HEK293 (cell line): ENCODE data around the gene WNT7B.

ENCODE experiments used
- CTCF ChIA-PET: fragments of 350-600 bp; formaldehyde crosslinking; extraction: SDS; loops from one replicate; lab custom pipeline; 2021; ENCODE audit warnings: antibody characterized with exemption; lab: Yijun Ruan, JAX
- POLR2A ChIA-PET: fragments of 300-600 bp; formaldehyde crosslinking; extraction: SDS; loops from one replicate; lab custom pipeline; 2020; ENCODE audit warnings: antibody characterized with exemption, inconsistent platforms; lab: Yijun Ruan, JAX
- H3K27ac ChIP-seq: fragments of 200-500 bp; sonication (Bioruptor generic); 2 replicates; pipeline ENCODE4 v1.5.1; 2014; ENCODE audit warnings: low read depth, low read length, control low read depth, inconsistent platforms; ENCODE audit errors: extremely low read depth
- H3K36me3 ChIP-seq, 2 experiments: fragments of 200-500 bp in 1 of 2; sonication (Bioruptor generic) in 1 of 2; 1 replicate in 1 of 2; 2 replicates in 1 of 2; pipeline ENCODE4 v1.5.1; 2014 to 2017; ENCODE audit warnings: inconsistent platforms in 2 of 2, low read length in 2 of 2; ENCODE audit not compliant: control insufficient read depth in 2 of 2, insufficient read depth in 1 of 2
- H3K4me1 ChIP-seq: fragments of 200-500 bp; sonication (Bioruptor generic); 2 replicates; pipeline ENCODE4 v1.5.1; 2014; ENCODE audit warnings: mild to moderate bottlenecking, low read length, inconsistent platforms; ENCODE audit not compliant: control insufficient read depth, insufficient read depth
- H3K4me3 ChIP-seq: 2 replicates; pipeline ENCODE4 v1.5.1; 2011; ENCODE audit warnings: low read depth, mild to moderate bottlenecking, control low read depth, low read length, moderate library complexity
- H3K9me3 ChIP-seq: fragments of 200-500 bp; sonication (Bioruptor generic); 2 replicates; pipeline ENCODE4 v1.5.1; 2014; ENCODE audit warnings: low read depth, low read length, inconsistent platforms; ENCODE audit not compliant: control insufficient read depth, insufficient read depth
- BCL6B ChIP-seq: fragments of 450-650 bp; formaldehyde crosslinking; IDR thresholded peaks from 2 replicates; pipeline ENCODE4 v1.5.1; 2017; ENCODE audit warnings: missing biosample characterization, missing genetic modification characterization
- EGR2 ChIP-seq: fragments of 450-650 bp; formaldehyde crosslinking; IDR thresholded peaks from 2 replicates; pipeline ENCODE4 v1.5.1; 2016; ENCODE audit warnings: low read depth, missing biosample characterization, missing genetic modification characterization
- GLI2 ChIP-seq: fragments of 450-650 bp; formaldehyde crosslinking; IDR thresholded peaks from 2 replicates; pipeline ENCODE4; 2017; ENCODE audit warnings: missing biosample characterization, missing genetic modification characterization, low read depth, borderline replicate concordance
- GLIS2 ChIP-seq: fragments of 450-650 bp; formaldehyde crosslinking; IDR thresholded peaks from 2 replicates; pipeline ENCODE4 v1.5.1; 2016; ENCODE audit warnings: missing biosample characterization, missing genetic modification characterization
- MZF1 ChIP-seq: fragments of 450-650 bp; formaldehyde crosslinking; IDR thresholded peaks from 2 replicates; pipeline ENCODE4 v1.5.1; 2017; ENCODE audit warnings: missing biosample characterization, missing genetic modification characterization, borderline replicate concordance
- PRDM1 ChIP-seq: fragments of 450-650 bp; formaldehyde crosslinking; IDR thresholded peaks from 2 replicates; pipeline ENCODE4; 2016; ENCODE audit warnings: missing biosample characterization, missing genetic modification characterization
- RBAK ChIP-seq: fragments of 450-650 bp; formaldehyde crosslinking; IDR thresholded peaks from 2 replicates; pipeline ENCODE4 v1.5.1; 2016; ENCODE audit warnings: missing biosample characterization, missing genetic modification characterization
- ZBTB44 ChIP-seq: fragments of 450-650 bp; IDR thresholded peaks from 2 replicates; pipeline ENCODE4 v1.5.1; 2018; ENCODE audit warnings: missing biosample characterization, mild to moderate bottlenecking, missing genetic modification characterization
- ZNF140 ChIP-seq: fragments of 450-650 bp; formaldehyde crosslinking; IDR thresholded peaks from 2 replicates; pipeline ENCODE4 v1.5.1; 2016; ENCODE audit warnings: missing biosample characterization, missing genetic modification characterization
- ZNF16 ChIP-seq: fragments of 450-650 bp; formaldehyde crosslinking; IDR thresholded peaks from 2 replicates; pipeline ENCODE4 v1.5.1; 2016; ENCODE audit warnings: low read depth, missing biosample characterization, missing genetic modification characterization
- ZNF2 ChIP-seq: fragments of 450-650 bp; formaldehyde crosslinking; IDR thresholded peaks from 2 replicates; pipeline ENCODE4 v1.5.1; 2016; ENCODE audit warnings: missing biosample characterization, missing genetic modification characterization
- ZNF223 ChIP-seq: fragments of 450-650 bp; formaldehyde crosslinking; IDR thresholded peaks from 2 replicates; pipeline ENCODE4 v1.5.1; 2016; ENCODE audit warnings: missing biosample characterization, missing genetic modification characterization
- ZNF335 ChIP-seq: fragments of 450-650 bp; formaldehyde crosslinking; conservative IDR thresholded peaks from 2 replicates; pipeline ENCODE4 v1.5.1; 2016; ENCODE audit warnings: missing biosample characterization, missing genetic modification characterization
- ZNF558 ChIP-seq: fragments of 450-650 bp; formaldehyde crosslinking; IDR thresholded peaks from 2 replicates; pipeline ENCODE4 v1.5.1; 2016; ENCODE audit warnings: missing biosample characterization, missing genetic modification characterization
- ZNF623 ChIP-seq: fragments of 450-650 bp; formaldehyde crosslinking; IDR thresholded peaks from 2 replicates; pipeline ENCODE4 v1.5.1; 2016; ENCODE audit warnings: missing biosample characterization, missing genetic modification characterization
- ZNF639 ChIP-seq: fragments of 450-650 bp; formaldehyde crosslinking; IDR thresholded peaks from 2 replicates; pipeline ENCODE4 v1.5.1; 2016; ENCODE audit warnings: missing biosample characterization, missing genetic modification characterization
- ZNF645 ChIP-seq: fragments of 450-650 bp; formaldehyde crosslinking; IDR thresholded peaks from 2 replicates; pipeline ENCODE4; 2016; ENCODE audit warnings: missing biosample characterization, missing genetic modification characterization
- ZNF658 ChIP-seq: fragments of 450-650 bp; formaldehyde crosslinking; IDR thresholded peaks from 2 replicates; pipeline ENCODE4; 2016; ENCODE audit warnings: missing biosample characterization, missing genetic modification characterization
- ZNF677 ChIP-seq: fragments of 450-650 bp; IDR thresholded peaks from 2 replicates; pipeline ENCODE4 v1.5.0; 2018; ENCODE audit warnings: missing biosample characterization, mild to moderate bottlenecking, missing genetic modification characterization, moderate library complexity
- ZNF791 ChIP-seq: fragments of 450-650 bp; formaldehyde crosslinking; IDR thresholded peaks from 2 replicates; pipeline ENCODE4 v1.5.1; 2016; ENCODE audit warnings: missing biosample characterization, missing genetic modification characterization

WNT7B gene

GRCh38 chr22:45999379-45999971, 22.5 kb upstream of the WNT7B start:
- Histone ChIP-seq H3K27ac (no peak overlapping the region), H3K4me1 (no peaks in the 10 kb centered on the region)
- CTCF ChIA-PET = interaction anchor here (0.7 to 10.6 kb wide), 3 partner anchors 118 to 537 kb away, joined by 3 to 251 read pairs (median 4); no protein-coding TSS in a partner anchor

GRCh38 chr22:45998638-45999378, 21.8 kb upstream of the WNT7B start:
- POLR2A ChIA-PET = interaction anchor here (1.2 kb wide), 1 partner anchor 9 kb away, joined by 5 read pairs; no protein-coding TSS in a partner anchor
- peak; percentile 69; the same call in 1 of the 2 replicates for TF ChIP-seq ZNF16
- TF ChIP-seq ZNF2 (tag by site-specific recombination) = no peak
- Histone ChIP-seq H3K4me3 (no peak overlapping the region), H3K27ac (no peak overlapping the region), H3K4me1 (no peaks in the 10 kb centered on the region), H3K36me3 (no peaks in the 10 kb centered on the region), H3K9me3 (no peaks in the 10 kb centered on the region)
- CTCF ChIA-PET = interaction anchor here (0.8 to 10.6 kb wide), 3 partner anchors 8 to 166 kb away, joined by 4 to 251 read pairs (median 99); no protein-coding TSS in a partner anchor

More at GRCh38 chr22:45999379-45999971, 22.5 kb upstream of the WNT7B start:
- TF ChIP-seq EGR2 (tag by site-specific recombination) = peak; percentile 38; the same call in 1 of the 2 replicates
- TF ChIP-seq ZBTB44 (tag by site-specific recombination) = no peak
- POLR2A ChIA-PET = no interaction called here
- H3K9me3 ChIP-seq = no peaks in the 10 kb centered on the region
- H3K36me3 ChIP-seq = no peaks in the 10 kb centered on the region
- H3K4me3 ChIP-seq = no peak overlapping the region

GRCh38 chr22:45997777-45998637, 21.0 kb upstream of the WNT7B start:
- ChIA-PET POLR2A (interaction anchor here (1.2 kb wide), 1 partner anchor 10 kb away, joined by 5 read pairs; no protein-coding TSS in a partner anchor), CTCF (interaction anchor here (1.0 to 10.6 kb wide), 7 partner anchors 9 to 318 kb away, joined by 3 to 251 read pairs (median 4); no protein-coding TSS in a partner anchor)
- Histone ChIP-seq H3K9me3 (no peaks in the 10 kb centered on the region), H3K27ac (no peak overlapping the region), H3K4me3 (no peak overlapping the region), H3K36me3 (no peaks in the 10 kb centered on the region), H3K4me1 (no peaks in the 10 kb centered on the region)
- TF ChIP-seq PRDM1 (no peak), ZNF639 (tag by site-specific recombination) (no peak), BCL6B (no peak), ZNF335 (tag by site-specific recombination) (no peak), GLI2 (no peak), MZF1 (tag by site-specific recombination) (no peak), ZNF658 (no peak), ZNF791 (no peak), ZNF558 (tag by site-specific recombination) (no peak), ZNF140 (tag by site-specific recombination) (no peak), ZNF223 (tag by site-specific recombination) (no peak), ZNF677 (tag by site-specific recombination) (no peak), ZNF645 (no peak), ZNF623 (tag by site-specific recombination) (no peak), RBAK (tag by site-specific recombination) (no peak), GLIS2 (tag by site-specific recombination) (no peak)
